Adrenal gland (tissue), 12 donors: ENCODE measurements around the gene PCDHGA6. TPM values are rescaled to one million over a fixed set of nuclear protein-coding genes. Genes with fewer than 3 reads are reported as not detected.
"Not testable (repeated sequence)": the region's sequence is repeated elsewhere in the genome, so short reads cannot be mapped to it uniquely, and the experiment has no call there.

ENCODE experiments used
- DNase-seq, 7 donors: peaks; one replicate each; pipeline ENCODE4 v3.0.0-alpha.2; 2019 to 2020
- H3K27ac ChIP-seq, 5 donors: fragments of 200-600 bp; sonication (generic) in 4 of 5; 1 replicate in 3 of 5; 2 replicates in 2 of 5; pipeline versions ENCODE4 v1.5.1 to v1.8.0; 2016 to 2020; ENCODE audit warnings: mild to moderate bottlenecking in 1 of 5
- H3K27me3 ChIP-seq: fragments of 200-600 bp; 2 replicates; pipeline ENCODE4 v1.8.0; 2021
- H3K36me3 ChIP-seq, 2 donors: fragments of 200-600 bp; replicated peaks in 1 of 2; 1 replicate in 1 of 2; 2 replicates in 1 of 2; pipeline versions ENCODE4 v1.5.1 to v1.8.0; 2018 to 2022
- H3K4me1 ChIP-seq, 2 donors: fragments of 200-600 bp; replicated peaks in 1 of 2; 1 replicate in 1 of 2; 2 replicates in 1 of 2; pipeline versions ENCODE4 v1.5.1 to v1.8.0; 2018 to 2021
- H3K4me3 ChIP-seq, 4 donors: fragments of 200-600 bp; sonication (generic) in 3 of 4; one replicate each; pipeline ENCODE4 v1.5.1; 2016 to 2018
- H3K9me3 ChIP-seq, 3 donors: fragments of 200-600 bp; sonication (generic) in 1 of 3; replicated peaks in 1 of 3; 1 replicate in 2 of 3; 2 replicates in 1 of 3; pipeline versions ENCODE4 v1.5.1 to v1.8.0; 2016 to 2021
- CTCF ChIP-seq, 6 experiments: fragments of 450-650 bp in 4 of 6; fragments of 200-600 bp in 2 of 6; sonication (generic) in 1 of 6; IDR thresholded peaks; 1 replicate in 5 of 6; 2 replicates in 1 of 6; pipeline versions ENCODE4 v1.5.1 to v1.8.0; 2016 to 2021; ENCODE audit warnings: antibody characterized with exemption in 6 of 6, mild to moderate bottlenecking in 2 of 6, moderate library complexity in 1 of 6
- POLR2A ChIP-seq, 2 donors: fragments of 450-650 bp; IDR thresholded peaks; one replicate each; pipeline ENCODE4 v1.6.1; 2017; ENCODE audit warnings: antibody characterized with exemption in 2 of 2, mild to moderate bottlenecking in 2 of 2, moderate library complexity in 1 of 2
- WGBS, 4 donors: extraction: QIAGEN DNeasy Blood & Tissue Kit in 2 of 4; methylation state at CpG; one replicate each; pipeline versions ENCODE4 v1.1.5 to v1.1.7; 2013 to 2017; 5-methylcytosine and 5-hydroxymethylcytosine counted together
- intact Hi-C, 2 donors: fragments of 100-400 bp; cut with DNase I; formaldehyde crosslinking; loops; one replicate each; pipeline versions ENCODE4 v1.14.1 to v1.15.0; 2022 to 2023
- polyA plus RNA-seq, 3 donors: library from polyadenylated mRNA; stranded (reverse); fragments of 200-250 nt in 2 of 3; fragments of 350-450 nt in 1 of 3; fragmentation: Illumina TruSeq in 1 of 3; extraction: RNeasy Lipid Tissue Mini Kit (QIAGEN cat#74804) in 1 of 3; gene quantifications; one replicate each; pipeline ENCODE4 v1.2.3, GENCODE V29; 2013 to 2014
- total RNA-seq, 9 donors: library from RNA; depleted of rRNA in 4 of 9; stranded (reverse); fragments of >200 nt in 4 of 9; fragments of 120-200 nt in 1 of 9; fragmentation: NEBNext Ultra II Directional in 1 of 9; extraction: Animal tissue kit (Norgen Biotek cat#: 25700) in 1 of 9; gene quantifications; one replicate each; pipeline versions ENCODE4 v1.1.0 to v1.2.4, GENCODE V29; 2013 to 2023
- donor health status: healthy with polysubstance abuse.
- donor health status: Bipolar disorder and iron deficiency.
- donor health status: DM: yes; HTN: yes; CAD: no.
- donor health status: DM: no; HTN: no; CAD: no.
- donor health status: DM: no; HTN: no; CAD: no.
- donor health status: DM: yes; HTN: yes; CAD: no.

PCDHGA6 gene
- total and polyA plus RNA-seq, 12 donors, result 0.57 to 6.6 (median 2.8) TPM

GRCh38 chr5:141407790-141408505, 34.3 kb downstream of the PCDHGA6 start, which contains the start of gene PCDHGB6:
Gene PCDHGB6, plus strand, starts transcription at chr5:141408021. Its CDS starts 182 bp downstream, at chr5:141408203.
- TF ChIP-seq CTCF (IDR thresholded peaks at IDR 0.05), result peak; percentile 16 to 60 (median 44)
- H3K27me3 ChIP-seq, H3K36me3 ChIP-seq, intact Hi-C loops, H3K4me1 ChIP-seq, H3K27ac ChIP-seq: not testable (repeated sequence)
- Histone ChIP-seq H3K4me3 (peak within 1 kb of the TSS in 1 of 4 donors; percentile 43), H3K9me3 (peaks cover 0 to 69% (median 8%) of the 10 kb centered on the region in 3 donors)
- WGBS, 4 donors, result 8 to 14% (median 11%) methylated on average over 25 to 50 of the region's 51 CpGs
- DNase-seq, result peak; percentile 27 to 63 (median 40)

- no peaks in the 10 kb centered on the region for H3K36me3 ChIP-seq
- no peak for DNase-seq
- H3K4me1 ChIP-seq, result no peaks in the 10 kb centered on the region
- WGBS, 4 donors, result 15 to 26% (median 21%) methylated on average over 24 to 64 of the region's 64 CpGs
- H3K27ac ChIP-seq, result no peak overlapping the region
- no peaks in the 10 kb centered on the region for H3K27me3 ChIP-seq
- peaks cover 0 to 60% (median 8%) of the 10 kb centered on the region in 3 donors for H3K9me3 ChIP-seq
- no peak overlapping the region for H3K4me3 ChIP-seq
- intact Hi-C loops, result loop anchor here (5.0 to 10.0 kb wide), 5 partner anchors 95 to 185 kb away; partner anchors contain the start of gene PCDHB14 (in 1 of the 2)
- TF ChIP-seq POLR2A (IDR thresholded peaks at IDR 0.05) (no peak), CTCF (IDR thresholded peaks at IDR 0.05) (no peak)
Observed at GRCh38 chr5:141409598-141410306, 36.1 kb downstream of the PCDHGA6 start.

- Histone ChIP-seq H3K4me3 (no peak overlapping the region), H3K27me3 (no peaks in the 10 kb centered on the region), H3K27ac (no peak overlapping the region), H3K4me1 (no peaks in the 10 kb centered on the region), H3K9me3 (peaks cover 0 to 52% (median 6%) of the 10 kb centered on the region in 3 donors), H3K36me3 (no peaks in the 10 kb centered on the region)
- WGBS, 4 donors, result 56 to 73% (median 64%) methylated on average over 3 of the region's 3 CpGs
- DNase-seq, result no peak
- TF ChIP-seq POLR2A (IDR thresholded peaks at IDR 0.05) (no peak), CTCF (IDR thresholded peaks at IDR 0.05) (no peak)
- intact Hi-C loops, result loop anchor here (5.0 to 10.0 kb wide), 5 partner anchors 97 to 187 kb away; partner anchors contain the start of gene PCDHB14 (in 1 of the 2)
Observed at GRCh38 chr5:141411575-141411974, 37.9 kb downstream of the PCDHGA6 start.

GRCh38 chr5:141412854-141413539, 39.3 kb downstream of the PCDHGA6 start, which contains the start of gene PCDHGA10:
Gene PCDHGA10, plus strand, starts transcription at chr5:141412987. Its CDS starts 189 bp downstream, at chr5:141413176.
- H3K4me3 ChIP-seq, result peak within 1 kb of the TSS in 2 of 4 donors; percentile 6 to 43
- WGBS, 4 donors, result 9 to 20% (median 14%) methylated on average over 31 of the region's 31 CpGs
- peak within 1 kb of the TSS in 1 of 5 donors; percentile 40 for H3K27ac ChIP-seq

More at GRCh38 chr5:141412854-141413539, 39.3 kb downstream of the PCDHGA6 start, which contains the start of gene PCDHGA10:
- intact Hi-C loops, result loop anchor here (5.0 to 10.0 kb wide), 5 partner anchors 98 to 188 kb away; partner anchors contain the start of gene PCDHB14 (in 1 of the 2)
- H3K36me3 ChIP-seq, result no peaks in the 10 kb centered on the region
- H3K9me3 ChIP-seq, result peaks cover 0 to 48% (median 0%) of the 10 kb centered on the region in 3 donors
- H3K4me1 ChIP-seq, result no peaks in the 10 kb centered on the region
- TF ChIP-seq CTCF (IDR thresholded peaks at IDR 0.05), result peak; percentile 19 to 44 (median 38)
- no peak for TF ChIP-seq POLR2A (IDR thresholded peaks at IDR 0.05)
- peak in 6 of 7 donors; percentile 34 to 68 (median 46) for DNase-seq
- no peaks in the 10 kb centered on the region for H3K27me3 ChIP-seq
